Hindlimb muscle (tissue), 1 donor: ENCODE data around the gene ZNF581. TPM values are rescaled to one million over a fixed set of nuclear protein-coding genes. Genes with fewer than 3 reads are reported as not detected.

Source experiments
- DNase-seq: peaks from one replicate; pipeline ENCODE4 v3.0.0-alpha.2; 2013
- polyA plus RNA-seq: library from polyadenylated mRNA; unstranded; fragments of 120-200 nt; gene quantifications from one replicate; pipeline ENCODE4 v1.2.1, GENCODE V29; 2013; ENCODE audit not compliant: insufficient read length

Gene ZNF581, protein sequence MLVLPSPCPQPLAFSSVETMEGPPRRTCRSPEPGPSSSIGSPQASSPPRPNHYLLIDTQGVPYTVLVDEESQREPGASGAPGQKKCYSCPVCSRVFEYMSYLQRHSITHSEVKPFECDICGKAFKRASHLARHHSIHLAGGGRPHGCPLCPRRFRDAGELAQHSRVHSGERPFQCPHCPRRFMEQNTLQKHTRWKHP
- 36.4 TPM for polyA plus RNA-seq

GRCh38 chr19:55643003-55643886, at the start of gene ZNF581:
TSS of gene ZNF581 (plus strand) at chr19:55643649. CDS start at chr19:55644572, 923 bp downstream.
- DNase-seq, result peak; percentile 83

- DNase-seq, result no peak
Measured at GRCh38 chr19:55594996-55595545, 48.4 kb upstream of the ZNF581 start.

GRCh38 chr19:55596304-55596703, 47.1 kb upstream of the ZNF581 start:
- no peak for DNase-seq

DNA sequence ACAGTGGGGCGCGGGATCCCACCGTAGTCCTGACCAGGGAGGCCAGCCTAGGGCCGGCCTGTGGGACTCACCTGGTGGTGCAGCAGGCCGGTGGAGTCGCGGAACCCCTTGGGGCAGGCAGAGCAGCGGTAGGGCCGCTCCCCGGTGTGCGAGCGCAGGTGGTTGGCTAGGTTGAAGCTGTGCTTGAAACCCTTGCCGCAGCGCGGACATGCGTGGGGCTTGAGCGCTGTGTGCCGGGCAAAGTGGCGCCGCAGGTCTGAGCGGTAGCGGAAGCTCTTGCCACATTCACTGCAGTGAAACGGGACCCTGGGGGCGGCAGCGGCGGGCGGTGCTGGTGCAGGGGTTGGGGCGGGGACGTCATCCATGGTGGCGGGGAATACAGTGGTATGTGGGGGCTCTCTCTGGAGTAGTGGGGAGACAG, 45.9 kb upstream of the ZNF581 start:
- no peak for DNase-seq

DNA sequence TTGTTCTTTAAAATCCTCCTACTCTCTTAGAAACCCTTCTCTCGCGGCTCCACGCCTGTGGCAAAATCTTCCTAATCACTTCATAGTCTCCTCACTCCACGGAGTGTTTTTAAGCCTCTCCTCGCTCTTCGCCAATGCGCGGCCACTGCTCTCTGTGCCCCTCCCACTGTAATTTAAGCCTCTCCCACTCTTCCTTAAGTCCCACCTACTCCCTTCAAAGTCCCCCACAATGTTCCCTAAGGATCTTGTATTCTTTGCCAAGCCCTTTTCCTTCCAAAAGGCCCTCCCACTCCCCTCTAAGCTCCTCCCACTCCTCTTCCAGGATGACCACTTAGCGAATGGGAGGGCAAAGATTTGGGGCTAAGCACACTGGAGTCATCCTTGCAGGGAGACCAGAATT, 45.4 kb upstream of the ZNF581 start:
- no peak for DNase-seq

GRCh38 chr19:55598719-55599467, 44.6 kb upstream of the ZNF581 start:
- DNase-seq, result peak; percentile 87

GRCh38 chr19:55599468-55599841, 44.0 kb upstream of the ZNF581 start, which contains the start of gene FIZ1:
TSS of gene FIZ1 (minus strand) at chr19:55599517. CDS start at chr19:55597865, 1,652 bp downstream.
- peak; percentile 99 for DNase-seq

- DNase-seq, result peak; percentile 95
Measured at GRCh38 chr19:55599842-55600661, 43.4 kb upstream of the ZNF581 start, which contains the start of gene ZNF524. TSS of gene ZNF524 (plus strand) at chr19:55600288. CDS start at chr19:55602113, 1,825 bp downstream.

- no peak for DNase-seq
Measured at GRCh38 chr19:55600662-55601028, 42.8 kb upstream of the ZNF581 start.

GRCh38 chr19:55601084-55601483, 42.4 kb upstream of the ZNF581 start:
- no peak for DNase-seq

- no peak for DNase-seq
Measured at GRCh38 chr19:55602104-55603001, 41.1 kb upstream of the ZNF581 start.

DNA sequence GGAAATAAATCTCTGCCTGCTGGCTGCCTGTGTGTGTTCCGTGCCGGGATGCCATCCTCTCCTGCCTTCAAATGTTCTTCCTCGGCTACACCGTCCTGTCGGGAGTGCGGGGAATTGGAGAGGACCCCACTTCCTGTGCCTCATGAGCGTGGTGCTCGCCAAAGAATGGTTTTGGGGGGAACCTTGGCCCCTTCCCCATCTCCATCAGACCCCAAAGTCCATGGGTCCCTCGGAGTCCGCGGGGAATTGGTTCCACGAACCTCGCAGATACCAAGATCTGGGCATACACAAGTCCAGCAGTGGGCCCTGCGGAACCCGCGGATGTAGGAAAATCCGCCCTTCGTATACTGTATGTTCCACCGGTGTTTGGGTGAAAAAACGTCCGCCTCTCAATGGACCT, 40.3 kb upstream of the ZNF581 start:
- no peak for DNase-seq

GRCh38 chr19:55603581-55604292, 39.7 kb upstream of the ZNF581 start:
- DNase-seq, result no peak

GRCh38 chr19:55605207-55605636, 38.2 kb upstream of the ZNF581 start:
- DNase-seq, result peak; percentile 98

DNA sequence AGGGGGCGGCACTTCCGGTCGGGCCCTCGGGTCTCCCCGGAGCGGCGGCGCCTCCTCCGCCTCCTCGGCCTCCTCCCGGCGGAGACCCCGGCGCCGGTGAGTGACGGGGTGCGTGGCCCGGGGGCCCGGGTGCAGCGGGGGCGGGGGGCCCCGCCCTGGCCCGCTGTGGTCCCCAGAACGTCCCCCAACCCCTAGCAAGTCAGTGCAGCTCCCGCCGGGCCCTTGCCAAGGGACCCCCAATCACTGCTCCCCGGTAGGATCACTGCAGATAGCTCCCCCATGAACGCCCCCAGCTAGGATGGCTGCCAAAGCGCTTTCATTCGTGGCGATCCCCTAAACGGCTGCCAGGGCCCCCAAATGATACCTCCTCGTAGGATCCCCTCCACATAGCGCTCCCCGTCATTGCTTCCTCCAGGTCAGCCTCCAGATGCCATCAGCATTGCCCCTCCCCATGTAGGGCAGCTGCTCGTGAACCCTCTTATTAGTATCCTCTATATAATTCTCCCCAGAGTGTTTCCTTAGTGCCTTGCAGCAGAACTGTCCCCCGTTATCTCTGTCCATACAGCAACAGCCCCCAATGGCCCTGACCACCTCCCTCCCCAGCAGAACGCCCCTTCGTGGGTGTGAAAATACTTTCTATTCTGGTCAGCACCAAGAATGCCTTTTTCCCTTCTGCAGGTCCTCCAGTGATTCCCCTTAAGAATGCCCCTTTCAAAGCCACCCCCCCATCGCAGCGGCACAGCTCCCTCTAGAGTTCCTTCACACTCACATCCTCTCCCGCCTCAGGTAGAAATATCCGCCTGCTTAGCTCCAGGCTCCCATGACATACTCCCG, 37.6 kb upstream of the ZNF581 start, which contains the start of gene ZNF865:
Gene ZNF865 (plus strand): TSS at position 11 of the 834 bp plus-strand sequence. CDS start 7,972 bp downstream, outside the sequence.
- DNase-seq, result peak; percentile 81

GRCh38 chr19:55606471-55606787, 37.0 kb upstream of the ZNF581 start:
- DNase-seq, result no peak

GRCh38 chr19:55606817-55607216, 36.6 kb upstream of the ZNF581 start:
- DNase-seq, result no peak

DNA sequence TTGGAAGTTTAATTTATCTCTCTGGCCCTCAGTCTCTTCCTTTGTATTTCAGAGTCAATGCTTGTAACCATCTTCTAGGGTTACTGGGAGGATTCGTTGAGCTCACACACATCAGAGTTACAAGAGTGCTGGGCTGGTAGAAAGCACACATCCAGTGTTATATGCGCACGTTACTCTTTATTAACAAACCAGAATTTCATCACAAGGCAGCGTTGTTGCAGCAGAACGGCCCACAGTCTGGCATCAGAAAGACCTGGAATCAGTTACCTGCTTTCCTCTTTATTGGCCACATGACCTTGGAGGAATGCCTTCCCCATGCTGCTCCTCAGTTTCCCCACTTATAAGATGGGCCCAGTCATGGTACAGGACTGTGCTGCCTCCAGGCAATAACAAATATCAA, 34.1 kb upstream of the ZNF581 start:
- DNase-seq, result no peak
